Heart right ventricle (tissue), 16 donors: Measurements from ENCODE around the gene CCSER2. TPM values are rescaled to one million over a fixed set of nuclear protein-coding genes. Genes with fewer than 3 reads are reported as not detected.
A peak's percentile ranks its signal among the peaks of the same experiment; 100 is the strongest.

Source experiments
- ATAC-seq, 8 donors: fragments of 200-7000 bp; cut with Tn5 transposase; one replicate each; pipeline ENCODE4 v1.9.1; 2020; ENCODE audit warnings: mild to moderate bottlenecking in 8 of 8, moderate library complexity in 8 of 8, moderate number of reproducible peaks in 1 of 8
- DNase-seq, 2 donors: peaks; one replicate each; pipeline ENCODE4 v3.0.0-alpha.2; 2020
- H3K27ac ChIP-seq, 10 donors: fragments of 200-600 bp; sonication (generic) in 2 of 10; one replicate each; pipeline versions ENCODE4 v1.5.0 to v1.8.0; 2020 to 2022; ENCODE audit warnings: mild to moderate bottlenecking in 3 of 10
- H3K27me3 ChIP-seq, 7 donors: fragments of 200-600 bp; one replicate each; pipeline ENCODE4 v1.8.0; 2021 to 2022; ENCODE audit warnings: mild to moderate bottlenecking in 2 of 7
- H3K36me3 ChIP-seq, 9 donors: fragments of 200-600 bp; sonication (generic) in 1 of 9; one replicate each; pipeline versions ENCODE4 v1.5.0 to v1.8.0; 2020 to 2022; ENCODE audit warnings: mild to moderate bottlenecking in 2 of 9
- H3K4me1 ChIP-seq, 9 donors: fragments of 200-600 bp; sonication (generic) in 1 of 9; one replicate each; pipeline versions ENCODE4 v1.5.0 to v1.8.0; 2020 to 2022; ENCODE audit warnings: mild to moderate bottlenecking in 4 of 9
- H3K4me3 ChIP-seq, 10 donors: fragments of 200-600 bp; sonication (generic) in 2 of 10; one replicate each; pipeline versions ENCODE4 v1.5.0 to v1.8.0; 2020 to 2022; ENCODE audit warnings: mild to moderate bottlenecking in 7 of 10, moderate library complexity in 2 of 10
- H3K9me3 ChIP-seq, 11 donors: fragments of 200-600 bp in 10 of 11; sonication (generic) in 2 of 11; one replicate each; pipeline versions ENCODE4 v1.5.0 to v1.8.0; 2013 to 2022; ENCODE audit warnings: mild to moderate bottlenecking in 2 of 11, control low read depth in 1 of 11, moderate library complexity in 1 of 11
- CTCF ChIP-seq, 9 donors: fragments of 200-600 bp; sonication (generic) in 2 of 9; IDR thresholded peaks; one replicate each; pipeline versions ENCODE4 v1.5.0 to v1.8.0; 2021 to 2022; ENCODE audit warnings: antibody characterized with exemption in 9 of 9, mild to moderate bottlenecking in 5 of 9, moderate library complexity in 1 of 9
- WGBS, 2 donors: extraction: QIAGEN DNeasy Blood & Tissue Kit; methylation state at CpG; one replicate each; pipeline ENCODE4 v1.1.7; 2013; ENCODE audit warnings: inconsistent platforms in 1 of 2; 5-methylcytosine and 5-hydroxymethylcytosine counted together
- intact Hi-C, 10 donors: fragments of 100-400 bp; cut with DNase I; formaldehyde crosslinking; loops; one replicate each; pipeline versions ENCODE4 v1.11.1 to v1.14.2; 2022
- polyA plus RNA-seq, 2 donors: library from polyadenylated mRNA; stranded (reverse); fragments of 200-250 nt; gene quantifications; one replicate each; pipeline ENCODE4 v1.2.3, GENCODE V29; 2013
- total RNA-seq, 10 donors: library from RNA; stranded (reverse); fragmentation: NEBNext Ultra II Directional in 3 of 10; extraction: Animal tissue kit (Norgen Biotek cat#: 25700) in 3 of 10; gene quantifications; one replicate each; pipeline versions ENCODE4 v1.2.1 to v1.2.4, GENCODE V29; 2021 to 2023
- donor health status: Arrhythmogenic right ventricular cardiomyopathy.
- donor health status: ischemic (EF 13 %, LVEDD 7.1; RV severe dilation, severe dysfunction).
- donor health status: healthy with polysubstance abuse.
- donor health status: DM: no; HTN: yes; CAD: no.
- donor health status: DM: no; HTN: no; CAD: no.
- donor health status: ischemic (EF 25% LVEDD 6.9; RV normal size, moderate dysfunction).
- donor health status: ischemic (EF 25% LVEDD 5.7; RV mildly dilated, moderate dysfunction).
- donor health status: healthy.
- donor health status: DM: yes; HTN: yes; CAD: no.
- donor health status: Ischemic cardiomyopathy.
- donor health status: ischemic (EF 35%, LVEDD 5.7; RV mildly dilated, moderate dysfunction).
- donor health status: nonischemic (EF 11% LVEDD 7.7; RV severe dilation, severe dysfunction).
- donor health status: DM: yes; HTN: yes; CAD: no.
- donor health status: PGD.
- donor health status: ischemic (EF 29% LVEDD 5.4; RV normal size, mild dysfunction).
- donor health status: nonischemic (EF 23%, LVEDD 6.1; RV moderate dilation, normal function).

CCSER2 gene
- total and polyA plus RNA-seq, 12 donors, result 27.5 to 252 (median 198) TPM

- no peak for DNase-seq
- Histone ChIP-seq H3K9me3 (peaks cover 0 to 13% (median 0%) of the 10 kb centered on the region in 11 donors), H3K36me3 (peaks cover 0 to 8% (median 0%) of the 10 kb centered on the region in 9 donors), H3K4me1 (peaks cover 0 to 26% (median 7%) of the 10 kb centered on the region in 9 donors), H3K4me3 (no peak overlapping the region), H3K27ac (no peak overlapping the region), H3K27me3 (no peaks in the 10 kb centered on the region)
- 97 to 100% methylated on average over 2 of the region's 2 CpGs for WGBS, 2 donors
- intact Hi-C loops, result no loop called here
- ATAC-seq, result no peak
- no peak for TF ChIP-seq CTCF (IDR thresholded peaks at IDR 0.05)
Observed at GRCh38 chr10:84395581-84395980, 67.2 kb downstream of the CCSER2 start.

DNA sequence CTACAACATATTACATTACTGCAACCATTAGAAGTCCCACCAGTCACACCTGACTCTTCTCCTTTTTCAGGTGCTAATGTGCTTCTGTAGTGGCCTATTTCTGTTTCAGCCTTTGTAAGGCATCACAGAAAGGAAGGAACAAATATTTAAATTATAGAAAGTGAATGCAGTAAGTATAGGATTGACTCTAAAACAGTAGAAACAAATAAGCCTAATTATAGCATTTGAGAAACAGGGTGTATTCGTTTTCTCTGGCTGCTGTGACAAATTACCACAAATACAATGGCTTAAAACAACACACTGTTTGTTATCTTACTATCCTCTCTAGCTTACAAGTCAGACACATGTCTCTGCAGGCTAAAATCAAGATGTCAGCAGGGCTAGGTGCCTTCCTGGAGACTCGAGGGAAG is 69.4 kb downstream of the CCSER2 start:
- ATAC-seq (no peak), DNase-seq (no peak)
- Histone ChIP-seq H3K4me1 (peaks cover 0 to 26% (median 11%) of the 10 kb centered on the region in 9 donors), H3K36me3 (no peaks in the 10 kb centered on the region), H3K9me3 (peaks cover 0 to 13% (median 0%) of the 10 kb centered on the region in 11 donors), H3K27ac (peak overlapping the region in 1 of 10 donors; percentile 3), H3K27me3 (no peaks in the 10 kb centered on the region), H3K4me3 (no peak overlapping the region)
- intact Hi-C loops, result no loop called here
- WGBS, 2 donors, result 32 to 39% methylated on average over 2 of the region's 2 CpGs
- no peak for TF ChIP-seq CTCF (IDR thresholded peaks at IDR 0.05)

- H3K36me3 ChIP-seq, result no peaks in the 10 kb centered on the region
- H3K4me3 ChIP-seq, result no peak overlapping the region
- intact Hi-C loops, result no loop called here
- no peak overlapping the region for H3K27ac ChIP-seq
- H3K27me3 ChIP-seq, result no peaks in the 10 kb centered on the region
- DNase-seq (no peak), ATAC-seq (no peak)
- peaks cover 0 to 25% (median 11%) of the 10 kb centered on the region in 9 donors for H3K4me1 ChIP-seq
- TF ChIP-seq CTCF (IDR thresholded peaks at IDR 0.05), result no peak
- H3K9me3 ChIP-seq, result peaks cover 0 to 13% (median 0%) of the 10 kb centered on the region in 11 donors
Observed at GRCh38 chr10:84398696-84399095, 70.3 kb downstream of the CCSER2 start.

GRCh38 chr10:84401854-84402611 is 73.6 kb downstream of the CCSER2 start:
- no peak overlapping the region for H3K4me3 ChIP-seq
- ATAC-seq (peak in 1 of 8 donors; percentile 78), DNase-seq (no peak)
- H3K4me1 ChIP-seq, result peaks cover 0 to 39% (median 11%) of the 10 kb centered on the region in 9 donors
- intact Hi-C loops, result no loop called here
- H3K27me3 ChIP-seq, result no peaks in the 10 kb centered on the region
- TF ChIP-seq CTCF (IDR thresholded peaks at IDR 0.05), result no peak
- WGBS, 2 donors, result 88 to 91% methylated on average over 6 of the region's 6 CpGs
- no peaks in the 10 kb centered on the region for H3K36me3 ChIP-seq
- H3K27ac ChIP-seq, result no peak overlapping the region
- H3K9me3 ChIP-seq, result peaks cover 0 to 6% (median 0%) of the 10 kb centered on the region in 11 donors
